T-helper 1 cell treated with Interleukin-12 subunit alpha and Interleukin-12 subunit beta and Interleukin-4 antibody, amounts not matched to agents 30 μg/mL and 1 μg/mL, for 36 hours (primary cell): ENCODE results near the gene CAPN5.

ENCODE experiments used
- H3K27ac Mint-ChIP-seq: one replicate; pipeline ENCODE4 v1.8.0; 2021; ENCODE audit warnings: mild to moderate bottlenecking, mixed read lengths
- H3K27me3 Mint-ChIP-seq: one replicate; pipeline ENCODE4 v1.8.0; 2021; ENCODE audit warnings: low read depth, mixed read lengths
- H3K36me3 Mint-ChIP-seq: one replicate; pipeline ENCODE4 v1.8.0; 2021; ENCODE audit warnings: low read depth, mixed read lengths
- H3K4me1 Mint-ChIP-seq: one replicate; pipeline ENCODE4 v1.8.0; 2021; ENCODE audit warnings: low read depth, mixed read lengths
- H3K4me3 Mint-ChIP-seq: one replicate; pipeline ENCODE4 v1.8.0; 2021; ENCODE audit warnings: mild to moderate bottlenecking, moderate library complexity, mixed read lengths
- H3K9me3 Mint-ChIP-seq: one replicate; pipeline ENCODE4 v1.8.0; 2021; ENCODE audit warnings: mixed read lengths

CAPN5 gene

DNA sequence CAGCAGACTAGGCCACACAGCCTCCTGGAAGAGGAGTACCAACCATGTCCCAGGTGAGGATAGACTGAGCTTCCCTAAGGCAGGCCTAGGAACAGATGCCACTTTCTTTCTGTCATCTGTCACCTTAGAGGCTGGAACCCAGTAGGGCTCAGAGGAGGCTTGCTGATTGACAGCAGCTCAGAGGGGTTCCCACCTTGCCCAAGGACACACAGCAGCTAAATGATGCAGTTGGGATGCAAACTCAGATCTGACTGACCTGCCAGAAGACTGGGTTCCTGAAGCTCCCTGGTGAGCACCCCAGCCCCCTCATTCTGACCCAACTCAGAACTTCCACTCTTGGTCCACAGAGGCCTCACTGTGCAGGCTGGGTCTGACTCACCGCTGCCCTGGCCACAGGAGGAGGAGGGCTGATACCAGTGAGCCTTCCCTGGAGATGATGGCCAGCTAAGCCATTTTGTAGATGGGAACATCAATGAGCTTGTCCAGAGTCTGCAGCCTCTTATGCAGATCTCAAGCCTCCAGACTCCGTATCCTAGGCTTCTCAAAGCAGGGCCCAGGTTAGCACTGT, 14.0 kb downstream of the CAPN5 start:
- peaks cover 10% of the 10 kb centered on the region for H3K4me1 Mint-ChIP-seq
- peaks cover 22% of the 10 kb centered on the region for H3K27me3 Mint-ChIP-seq
- H3K27ac Mint-ChIP-seq: no peak overlapping the region
- H3K36me3 Mint-ChIP-seq: no peaks in the 10 kb centered on the region
- no peak overlapping the region for H3K4me3 Mint-ChIP-seq
- no peaks in the 10 kb centered on the region for H3K9me3 Mint-ChIP-seq

DNA sequence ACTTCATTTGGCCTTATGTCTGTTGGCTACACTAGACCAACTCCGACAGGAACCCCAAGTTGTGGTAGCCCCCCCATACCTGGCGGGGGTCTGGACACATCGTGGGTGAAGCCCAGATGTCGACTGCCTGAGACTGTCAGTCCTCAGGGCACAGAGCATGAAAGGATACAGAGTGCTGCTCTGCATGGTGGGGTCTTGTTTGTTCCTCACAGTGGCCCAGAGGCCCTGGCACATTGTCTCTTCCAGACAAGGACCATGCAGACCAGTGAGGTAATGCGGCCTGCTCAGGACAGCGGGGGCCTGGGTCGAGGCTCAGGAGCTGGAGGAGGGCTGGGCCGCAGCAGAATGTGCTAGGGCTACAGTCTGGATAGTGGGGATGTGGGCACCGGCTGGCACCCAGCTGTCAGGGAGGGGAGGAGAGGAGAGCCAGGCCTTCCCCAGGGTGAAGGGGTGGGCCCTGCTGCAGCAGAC, 14.6 kb downstream of the CAPN5 start:
- H3K36me3 Mint-ChIP-seq: no peaks in the 10 kb centered on the region
- H3K27ac Mint-ChIP-seq: no peak overlapping the region
- no peak overlapping the region for H3K4me3 Mint-ChIP-seq
- H3K9me3 Mint-ChIP-seq: no peaks in the 10 kb centered on the region
- peaks cover 10% of the 10 kb centered on the region for H3K4me1 Mint-ChIP-seq
- H3K27me3 Mint-ChIP-seq: peaks cover 20% of the 10 kb centered on the region

DNA sequence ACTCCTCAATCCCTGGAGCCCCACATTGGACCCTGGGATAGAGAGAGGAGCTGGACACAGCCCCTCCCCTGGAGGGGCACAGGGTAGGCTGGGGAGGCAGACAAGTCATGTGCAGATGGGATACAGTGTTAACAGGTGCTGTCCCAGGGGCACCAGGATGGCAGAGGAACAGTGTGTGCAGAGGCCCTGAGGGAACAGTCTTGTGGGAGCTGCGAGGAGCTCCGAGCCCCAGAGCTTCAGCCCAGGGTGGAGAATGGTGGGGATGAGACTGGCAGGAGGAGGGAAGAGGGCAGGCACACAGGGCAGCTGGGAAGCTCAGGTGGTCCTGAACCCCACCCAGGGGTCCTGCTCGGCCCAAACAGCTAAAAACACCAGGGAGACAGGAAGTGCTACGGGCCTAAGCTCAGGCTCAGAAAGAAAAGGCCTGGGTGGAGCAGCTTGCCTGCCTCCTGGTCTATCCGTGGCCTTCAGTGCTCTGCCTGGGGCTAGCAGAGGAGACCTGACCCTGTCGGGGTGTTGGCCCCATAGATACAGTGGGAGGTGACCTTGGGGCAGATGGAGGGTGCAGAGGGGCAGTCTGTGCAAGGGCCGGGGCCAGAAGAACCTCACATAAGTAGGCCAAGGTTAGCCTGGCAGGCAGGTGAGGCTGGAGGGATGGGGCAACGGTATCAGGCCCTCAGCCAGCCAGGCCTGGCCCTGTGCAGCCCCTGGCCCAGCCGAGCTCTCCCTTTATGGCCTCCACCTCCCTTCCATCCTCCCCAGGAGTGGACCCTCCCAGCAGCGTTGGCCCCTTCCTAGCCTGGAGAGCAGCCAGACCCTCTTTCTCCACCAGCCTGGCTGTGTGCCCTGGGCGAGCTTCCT, 15.4 kb downstream of the CAPN5 start:
- H3K36me3 Mint-ChIP-seq: no peaks in the 10 kb centered on the region
- H3K4me1 Mint-ChIP-seq: peaks cover 10% of the 10 kb centered on the region
- peak overlapping the region; percentile 76 for H3K4me3 Mint-ChIP-seq
- no peaks in the 10 kb centered on the region for H3K9me3 Mint-ChIP-seq
- peaks cover 17% of the 10 kb centered on the region for H3K27me3 Mint-ChIP-seq
- H3K27ac Mint-ChIP-seq: peak overlapping the region; percentile 95

DNA sequence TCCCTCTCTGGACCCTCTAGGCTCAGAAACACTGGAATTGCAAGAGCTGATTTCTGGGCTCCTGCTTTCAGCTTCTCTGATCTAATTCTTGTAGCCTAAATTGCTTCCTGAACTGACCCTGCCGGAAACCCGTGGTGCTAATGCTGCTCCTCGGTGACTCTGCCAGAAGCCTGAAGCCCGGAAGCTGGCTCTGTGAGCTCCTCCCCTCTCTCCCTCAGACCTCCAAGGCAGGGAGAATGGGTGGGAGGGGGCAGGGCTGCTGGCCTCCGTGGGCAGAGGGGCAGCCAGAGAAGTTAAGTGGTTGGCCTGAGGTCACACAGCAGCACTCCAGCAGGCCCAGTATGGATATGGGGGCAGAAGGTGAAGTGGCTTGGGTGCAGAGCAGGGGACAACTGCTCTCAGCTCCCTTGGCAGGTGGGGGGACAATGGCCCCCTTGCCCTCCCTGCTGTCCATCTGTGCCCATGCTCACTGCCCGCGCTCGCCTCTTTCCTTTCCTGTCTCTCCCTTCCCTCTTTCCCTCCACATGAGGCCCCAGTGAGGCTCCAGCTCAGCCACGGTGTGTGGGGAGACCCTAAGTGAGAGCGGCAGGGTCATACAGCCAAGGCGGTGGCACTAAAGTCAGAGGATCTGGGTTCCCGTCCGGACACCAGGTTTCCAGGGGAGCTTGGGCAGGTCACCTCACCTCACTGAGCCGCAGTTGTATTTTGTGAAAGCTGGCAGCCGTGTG, 16.2 kb downstream of the CAPN5 start:
- Mint-ChIP-seq H3K27ac (peak overlapping the region; percentile 95), H3K9me3 (no peaks in the 10 kb centered on the region), H3K27me3 (peaks cover 13% of the 10 kb centered on the region), H3K4me1 (peaks cover 10% of the 10 kb centered on the region), H3K4me3 (peak overlapping the region; percentile 76), H3K36me3 (no peaks in the 10 kb centered on the region)

DNA sequence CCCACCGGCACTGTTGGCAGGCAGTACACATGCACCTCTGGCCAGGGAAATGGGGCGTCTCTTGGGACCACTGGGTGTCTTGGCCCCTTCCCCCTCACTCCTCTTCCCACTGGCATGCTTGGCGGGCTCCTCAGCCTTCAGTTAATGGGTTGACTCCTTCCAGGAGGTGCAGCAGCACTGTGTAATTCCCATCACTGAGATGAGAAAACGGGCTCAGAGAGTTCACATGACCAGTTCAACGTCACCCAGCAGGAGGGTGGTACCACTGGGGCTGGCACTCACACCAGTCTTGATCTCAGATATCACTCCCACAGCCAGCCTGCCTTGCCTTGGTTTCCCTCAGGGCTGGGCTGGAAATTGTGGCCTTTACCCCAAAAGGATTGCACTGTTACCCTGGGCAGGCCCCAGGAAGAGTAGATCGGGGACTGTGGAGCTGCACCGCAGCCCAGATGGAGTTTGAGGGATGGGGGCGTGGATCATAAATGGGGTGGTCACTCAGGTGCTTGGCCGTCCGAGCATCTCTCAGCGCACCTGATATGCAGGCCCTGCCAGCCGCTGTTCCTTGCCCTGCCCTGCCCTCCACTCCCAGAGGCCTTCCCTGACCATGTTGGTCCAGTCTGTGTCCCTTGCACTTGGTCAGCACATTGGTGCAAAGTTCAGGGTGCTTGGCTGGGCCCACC, 16.9 kb downstream of the CAPN5 start:
- H3K4me3 Mint-ChIP-seq: no peak overlapping the region
- peaks cover 6% of the 10 kb centered on the region for H3K27me3 Mint-ChIP-seq
- no peaks in the 10 kb centered on the region for H3K9me3 Mint-ChIP-seq
- H3K4me1 Mint-ChIP-seq: peaks cover 10% of the 10 kb centered on the region
- H3K36me3 Mint-ChIP-seq: no peaks in the 10 kb centered on the region
- peak overlapping the region; percentile 52 for H3K27ac Mint-ChIP-seq

DNA sequence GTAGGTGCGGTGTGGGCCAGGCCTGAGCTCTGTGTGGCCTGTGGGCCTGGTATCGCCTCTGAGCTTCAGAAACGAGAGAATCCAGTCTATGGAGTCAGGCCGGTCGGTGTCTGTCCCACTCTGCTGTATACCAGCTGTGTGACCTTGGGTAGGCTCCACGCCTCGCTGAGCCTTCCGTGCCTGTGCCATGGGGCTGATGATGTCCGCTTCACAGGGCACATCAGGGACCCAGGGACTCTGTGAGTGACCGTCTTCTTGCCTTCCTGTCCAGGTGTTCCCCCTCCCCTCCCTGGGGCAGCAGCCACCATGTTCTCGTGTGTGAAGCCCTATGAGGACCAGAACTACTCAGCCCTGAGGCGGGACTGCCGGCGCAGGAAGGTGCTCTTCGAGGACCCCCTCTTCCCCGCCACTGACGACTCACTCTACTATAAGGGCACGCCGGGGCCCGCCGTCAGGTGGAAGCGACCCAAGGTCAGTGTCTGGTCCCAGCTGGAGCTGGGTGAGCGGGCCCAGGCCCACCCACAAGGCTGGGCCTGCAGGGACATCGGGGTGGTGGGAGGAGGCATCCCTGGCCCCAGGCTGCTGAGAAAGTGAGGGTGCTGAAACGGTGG, 17.9 kb downstream of the CAPN5 start:
- Mint-ChIP-seq H3K36me3 (no peaks in the 10 kb centered on the region), H3K4me1 (peaks cover 10% of the 10 kb centered on the region), H3K4me3 (no peak overlapping the region), H3K9me3 (no peaks in the 10 kb centered on the region), H3K27ac (no peak overlapping the region), H3K27me3 (no peaks in the 10 kb centered on the region)

DNA sequence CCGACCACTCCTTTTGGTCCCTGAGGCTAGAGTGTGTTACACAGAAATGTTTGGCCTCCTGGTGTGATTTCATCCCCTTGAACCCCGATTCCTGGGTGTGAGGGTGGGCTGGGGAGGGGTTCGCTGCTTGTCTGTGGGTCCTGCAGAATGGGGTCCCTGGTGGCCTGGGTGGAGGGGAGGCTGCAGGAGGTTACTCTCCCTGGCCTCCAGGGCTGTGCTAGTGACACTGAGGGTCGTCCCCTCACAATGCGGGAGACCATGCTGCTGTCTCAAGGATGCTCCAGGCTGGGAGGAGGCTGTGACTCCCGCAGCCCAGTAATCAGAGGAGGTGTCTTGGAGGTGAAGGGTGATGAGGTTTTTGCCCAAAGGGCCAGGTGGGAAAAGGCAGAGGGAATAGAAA, 18.9 kb downstream of the CAPN5 start:
- Mint-ChIP-seq H3K9me3 (no peaks in the 10 kb centered on the region), H3K4me1 (peaks cover 10% of the 10 kb centered on the region), H3K4me3 (no peak overlapping the region), H3K27ac (no peak overlapping the region), H3K36me3 (no peaks in the 10 kb centered on the region), H3K27me3 (no peaks in the 10 kb centered on the region)

DNA sequence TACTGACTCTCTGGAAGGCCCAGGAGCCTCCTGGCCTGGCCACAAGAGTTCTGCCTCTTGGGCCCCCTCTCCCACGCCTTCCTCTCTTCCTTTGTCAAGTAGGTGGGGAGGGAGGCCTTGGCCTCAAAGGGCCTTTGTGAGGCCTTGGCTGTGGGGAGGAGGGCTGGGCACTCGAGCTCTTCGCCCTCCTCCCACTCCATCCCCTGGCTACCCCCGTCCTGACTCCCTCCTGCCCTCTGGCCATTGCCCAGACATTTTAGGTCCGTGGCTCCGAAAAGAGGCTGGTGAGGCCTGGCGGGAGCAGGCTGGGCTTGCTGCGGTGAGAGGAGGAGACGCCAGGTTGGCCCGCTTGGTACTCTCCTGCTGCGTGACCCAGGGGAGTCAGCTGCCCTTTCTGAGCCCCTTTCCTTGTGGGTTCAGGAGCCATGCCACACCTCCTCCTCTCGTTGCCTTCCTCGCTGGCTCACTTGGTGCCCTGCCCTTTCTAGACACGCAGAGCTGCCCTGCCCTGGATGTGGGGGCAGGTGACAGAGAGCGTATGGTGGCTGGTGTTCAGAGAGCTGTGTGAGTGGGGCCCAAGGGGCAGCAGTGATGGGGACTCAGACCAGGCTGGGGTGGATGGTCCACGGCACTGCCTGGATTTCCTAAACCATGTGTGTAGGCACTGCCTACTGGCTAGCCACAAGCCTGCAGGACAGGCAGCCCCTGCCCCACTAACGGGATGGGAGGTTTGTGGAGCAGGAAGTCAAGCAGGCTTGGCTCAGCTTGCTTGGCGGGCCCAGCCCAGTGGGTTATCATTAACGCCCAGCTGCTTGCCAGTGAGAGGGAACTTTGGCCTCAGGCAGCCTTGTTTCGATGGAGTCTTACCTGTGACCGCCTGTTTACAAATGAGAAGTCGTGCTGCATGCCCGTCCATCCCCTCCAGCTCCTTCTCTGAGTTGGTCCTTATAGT, 20.0 kb downstream of the CAPN5 start:
- no peaks in the 10 kb centered on the region for H3K9me3 Mint-ChIP-seq
- no peak overlapping the region for H3K27ac Mint-ChIP-seq
- no peaks in the 10 kb centered on the region for H3K27me3 Mint-ChIP-seq
- no peaks in the 10 kb centered on the region for H3K36me3 Mint-ChIP-seq
- no peak overlapping the region for H3K4me3 Mint-ChIP-seq
- peaks cover 13% of the 10 kb centered on the region for H3K4me1 Mint-ChIP-seq

DNA sequence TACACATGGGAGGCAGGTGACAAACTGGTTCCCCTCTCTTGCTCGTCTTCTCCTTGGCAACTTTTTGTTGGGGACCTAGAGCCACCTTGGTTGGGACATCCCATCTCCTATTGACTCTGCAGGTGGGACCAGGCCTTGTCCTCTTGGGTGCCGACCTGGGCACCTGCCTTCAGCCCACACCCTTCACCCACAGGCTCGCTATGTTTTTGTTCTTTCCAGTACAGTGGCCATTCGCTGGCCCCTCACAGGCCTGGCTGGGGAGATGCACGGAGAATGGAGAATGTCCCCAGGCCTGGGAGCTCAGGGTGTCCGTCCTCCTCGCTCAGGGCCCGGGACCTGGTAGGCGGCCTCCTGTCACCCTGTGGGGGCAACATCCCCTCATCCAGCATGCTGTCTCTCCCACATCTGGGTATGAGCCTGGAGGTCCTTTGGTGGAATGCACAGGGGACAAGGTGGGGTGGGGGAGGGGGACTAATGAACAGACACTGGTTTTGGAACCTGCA, 21.0 kb downstream of the CAPN5 start:
- Mint-ChIP-seq H3K36me3 (no peaks in the 10 kb centered on the region), H3K9me3 (no peaks in the 10 kb centered on the region)

DNA sequence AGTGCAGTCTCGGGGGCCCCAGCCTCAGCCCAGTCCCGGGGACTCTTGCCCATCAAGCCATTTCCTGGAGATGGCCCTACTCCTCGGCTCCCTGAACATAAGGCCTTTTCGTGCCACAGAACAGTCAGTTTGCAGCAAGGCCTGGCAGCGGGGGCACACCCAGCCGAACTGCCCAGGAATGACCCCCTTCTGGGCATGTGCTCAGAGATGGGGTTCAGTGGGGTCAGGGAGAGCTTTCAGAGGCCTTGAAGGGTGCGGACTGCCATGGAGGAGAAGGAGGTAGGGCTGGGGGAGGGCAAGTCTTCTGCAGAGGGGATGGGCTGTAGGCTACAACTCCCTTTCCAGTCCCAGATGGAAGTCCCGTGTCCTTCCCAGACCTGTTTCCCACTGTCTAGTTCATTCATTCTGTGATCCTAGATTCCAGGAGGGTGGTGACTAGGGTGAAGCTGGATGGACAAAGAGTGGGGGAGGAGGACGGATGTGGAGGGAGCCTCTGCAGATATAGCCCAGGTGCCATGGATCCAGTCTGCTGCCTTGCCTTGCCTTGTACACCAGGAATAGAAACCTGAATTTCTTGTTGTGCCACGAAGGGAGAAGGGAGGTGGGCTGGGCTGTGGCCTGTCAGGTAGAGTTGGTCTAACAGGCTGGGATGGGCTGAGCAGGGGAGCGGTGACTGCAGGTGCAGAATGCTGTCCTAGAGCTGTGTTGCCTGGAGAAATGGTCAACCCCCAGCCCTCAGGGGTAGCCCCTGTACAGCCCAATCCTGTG, 21.6 kb downstream of the CAPN5 start:
- Mint-ChIP-seq H3K9me3 (no peaks in the 10 kb centered on the region), H3K4me1 (peaks cover 3% of the 10 kb centered on the region), H3K36me3 (no peaks in the 10 kb centered on the region), H3K27me3 (no peaks in the 10 kb centered on the region), H3K27ac (no peak overlapping the region), H3K4me3 (no peak overlapping the region)

More for the DNA sequence above, 21.0 kb downstream of the CAPN5 start:
- Mint-ChIP-seq H3K4me3 (no peak overlapping the region), H3K4me1 (peaks cover 5% of the 10 kb centered on the region), H3K27ac (no peak overlapping the region), H3K27me3 (no peaks in the 10 kb centered on the region)

DNA sequence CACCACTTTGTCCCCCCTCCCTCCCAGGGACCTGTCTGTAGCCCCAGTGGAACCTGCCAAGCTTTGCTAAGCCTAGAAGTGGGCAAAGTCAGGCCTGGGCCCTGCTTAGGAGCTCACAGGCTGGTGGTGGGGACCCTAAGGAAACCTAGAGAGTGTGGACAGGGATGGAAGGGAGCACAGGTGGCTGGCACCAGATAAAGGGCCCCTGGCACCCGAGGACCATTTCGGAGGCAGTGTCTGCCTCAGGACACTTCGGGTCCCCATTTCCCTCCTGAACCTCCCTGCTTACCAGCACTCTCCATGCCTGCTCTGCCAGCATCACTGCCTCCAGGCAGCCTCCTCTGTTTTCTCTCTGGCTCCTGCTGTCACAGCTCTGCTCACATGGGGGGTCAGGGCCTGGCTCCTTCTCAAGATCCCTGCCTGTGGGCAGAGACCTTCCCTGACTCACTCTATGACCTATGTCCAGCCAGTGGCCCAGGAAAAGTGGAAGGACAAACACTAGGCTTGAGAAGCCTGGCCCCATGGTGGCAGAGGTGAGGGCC, 22.3 kb downstream of the CAPN5 start:
- Mint-ChIP-seq H3K27me3 (no peaks in the 10 kb centered on the region), H3K27ac (no peak overlapping the region), H3K9me3 (no peaks in the 10 kb centered on the region), H3K4me1 (peaks cover 3% of the 10 kb centered on the region), H3K4me3 (no peak overlapping the region), H3K36me3 (no peaks in the 10 kb centered on the region)

DNA sequence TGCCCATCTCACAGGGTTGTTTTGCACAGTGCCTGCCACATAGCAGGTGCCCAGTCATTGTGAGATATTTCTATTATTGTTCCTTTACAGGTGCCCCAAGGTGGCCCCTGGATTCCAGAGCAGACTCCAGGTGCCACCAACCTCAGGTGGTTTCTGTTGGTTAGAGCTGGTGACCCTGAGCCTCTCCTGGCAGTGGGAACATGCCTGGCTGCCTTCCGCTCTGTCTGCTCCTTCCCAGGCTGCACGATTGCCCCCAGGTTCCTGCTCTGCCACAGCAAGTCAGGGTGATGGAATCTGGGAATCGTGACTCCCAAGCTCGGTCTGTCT, 23.2 kb downstream of the CAPN5 start:
- no peaks in the 10 kb centered on the region for H3K27me3 Mint-ChIP-seq
- peaks cover 3% of the 10 kb centered on the region for H3K4me1 Mint-ChIP-seq
- no peaks in the 10 kb centered on the region for H3K36me3 Mint-ChIP-seq
- no peak overlapping the region for H3K27ac Mint-ChIP-seq
- no peak overlapping the region for H3K4me3 Mint-ChIP-seq
- no peaks in the 10 kb centered on the region for H3K9me3 Mint-ChIP-seq
